LNCAP (cell line): Measurements from ENCODE around the gene CNPPD1.

ENCODE experiments used
- CTCF ChIP-seq: fragments of 450-650 bp; IDR thresholded peaks from 2 replicates; pipeline ENCODE4 v1.5.1; 2017; ENCODE audit warnings: mild to moderate bottlenecking

CNPPD1 gene

DNA sequence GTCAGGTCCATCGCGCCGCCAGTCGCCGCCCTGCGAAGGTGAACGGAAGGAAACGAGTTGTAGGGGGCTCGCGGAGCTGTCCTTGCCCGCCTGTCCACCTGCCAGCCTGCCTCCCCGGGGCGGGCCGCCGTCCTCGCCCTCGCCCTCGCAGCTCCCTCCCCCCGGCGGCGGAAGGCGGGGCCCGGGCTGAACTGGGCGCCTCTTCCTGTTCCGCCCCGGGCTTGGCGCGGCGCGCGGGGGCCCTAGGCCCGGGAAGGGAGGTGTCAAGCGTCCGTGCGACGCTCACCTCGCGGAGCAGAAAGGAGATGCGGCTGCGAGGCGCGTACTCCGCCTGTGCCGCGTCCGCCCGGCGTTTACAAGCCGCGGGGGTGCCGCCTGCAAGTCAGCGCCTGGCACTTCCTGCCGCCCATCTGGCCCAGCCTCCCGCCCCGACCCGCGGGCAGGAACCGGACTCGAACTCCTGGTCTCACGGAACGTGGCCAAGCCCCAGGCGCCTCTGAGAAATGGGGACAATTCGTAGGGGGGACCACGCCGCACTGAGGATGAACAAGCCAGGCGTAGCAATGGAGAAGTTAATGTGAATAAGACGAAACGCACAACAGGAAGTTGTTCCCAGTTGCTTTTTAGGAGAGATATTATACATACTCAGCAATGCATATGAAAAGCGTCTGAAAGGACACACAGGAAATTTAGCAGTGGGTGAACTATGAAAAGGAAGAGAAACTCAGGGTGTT, at the start of gene CNPPD1:
Gene CNPPD1 (minus strand): TSS at position 108 of the 734 bp plus-strand sequence. CDS start 97 bp downstream, at position 11.
- no peak for TF ChIP-seq CTCF

DNA sequence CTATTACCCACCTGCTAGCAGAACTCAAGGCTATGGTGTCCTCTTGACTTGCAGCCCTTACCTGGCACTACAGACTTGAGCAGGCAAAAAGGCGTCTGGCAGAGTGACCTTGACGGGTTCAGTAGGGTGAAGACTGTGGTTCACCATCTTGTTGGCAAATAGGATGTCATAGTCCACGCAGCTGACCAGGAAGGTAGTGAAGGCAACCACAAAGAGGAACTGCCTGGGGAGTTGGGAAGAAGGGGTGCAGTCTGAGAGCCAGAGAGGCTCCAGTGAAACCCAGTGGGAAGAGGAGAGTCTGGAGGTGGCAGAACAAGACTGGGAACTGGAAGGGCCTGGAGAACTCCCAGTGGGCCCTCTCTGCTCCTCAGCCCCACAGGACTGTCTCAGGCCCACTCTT, 48.6 kb upstream of the CNPPD1 start:
- no peak for TF ChIP-seq CTCF

DNA sequence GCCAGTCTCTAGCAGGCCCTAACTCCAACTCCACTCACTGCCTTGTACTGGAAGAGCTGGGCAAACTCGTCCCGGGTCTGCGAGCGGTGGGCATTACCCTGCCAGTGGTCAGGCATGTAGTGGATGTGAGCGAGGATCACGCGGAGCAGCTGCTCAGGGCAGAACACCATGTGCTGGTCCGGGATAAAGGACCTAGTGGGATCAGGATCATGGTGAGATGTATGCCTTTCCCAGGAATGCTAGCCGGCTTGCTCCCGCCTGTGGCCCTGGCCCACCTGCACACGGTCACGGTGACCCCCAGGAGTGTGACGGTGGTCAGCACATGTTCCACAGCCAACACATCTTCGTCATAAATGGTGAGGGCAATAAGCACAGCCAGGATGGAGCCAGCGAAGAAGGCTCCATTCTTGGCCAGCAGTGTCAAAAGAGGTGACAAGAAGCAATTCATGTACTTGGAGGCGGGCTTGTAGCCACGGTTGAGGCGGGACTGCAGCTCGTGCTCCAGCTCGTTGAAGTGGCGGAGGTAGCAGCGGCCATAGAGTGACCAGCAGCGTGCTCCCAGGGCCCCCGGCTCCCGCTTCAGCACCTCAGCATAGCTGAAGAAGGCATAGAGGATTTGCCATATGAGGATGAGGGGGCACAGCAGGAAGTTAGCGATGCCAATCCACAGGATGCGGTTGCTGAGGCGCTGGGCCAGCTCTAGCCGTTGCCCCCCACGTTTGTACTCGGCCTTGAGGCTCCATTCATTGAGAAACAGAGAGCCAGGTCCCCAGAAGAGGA, 47.3 kb upstream of the CNPPD1 start:
- no peak for TF ChIP-seq CTCF

DNA sequence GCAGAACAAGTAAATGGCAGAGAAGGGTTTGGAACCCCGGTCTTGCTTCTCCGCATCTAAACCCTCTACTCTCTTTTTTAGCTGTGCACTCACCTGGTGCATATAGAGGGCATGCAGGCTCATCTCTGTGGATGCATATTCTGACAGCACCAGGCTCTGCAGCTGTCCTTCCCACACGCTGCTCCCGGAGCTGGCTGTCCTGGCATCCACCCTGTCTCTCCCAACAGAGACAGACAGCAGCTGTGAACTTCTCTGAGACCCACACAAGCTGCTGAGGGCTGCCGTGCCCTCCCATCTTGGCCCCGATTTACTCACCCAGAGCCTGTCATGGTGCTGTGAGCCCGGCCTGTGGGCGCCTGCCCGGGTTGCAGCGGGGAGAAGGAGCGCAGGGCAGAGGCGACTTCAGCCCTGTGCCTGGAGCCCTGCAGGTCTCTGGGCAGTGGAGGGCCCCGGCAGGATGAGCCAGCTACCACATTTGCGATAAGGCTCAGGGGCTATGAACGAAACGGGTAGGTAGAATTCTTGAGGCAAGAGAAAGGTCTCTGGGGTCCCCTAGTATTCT, 45.3 kb upstream of the CNPPD1 start:
- TF ChIP-seq CTCF = no peak

DNA sequence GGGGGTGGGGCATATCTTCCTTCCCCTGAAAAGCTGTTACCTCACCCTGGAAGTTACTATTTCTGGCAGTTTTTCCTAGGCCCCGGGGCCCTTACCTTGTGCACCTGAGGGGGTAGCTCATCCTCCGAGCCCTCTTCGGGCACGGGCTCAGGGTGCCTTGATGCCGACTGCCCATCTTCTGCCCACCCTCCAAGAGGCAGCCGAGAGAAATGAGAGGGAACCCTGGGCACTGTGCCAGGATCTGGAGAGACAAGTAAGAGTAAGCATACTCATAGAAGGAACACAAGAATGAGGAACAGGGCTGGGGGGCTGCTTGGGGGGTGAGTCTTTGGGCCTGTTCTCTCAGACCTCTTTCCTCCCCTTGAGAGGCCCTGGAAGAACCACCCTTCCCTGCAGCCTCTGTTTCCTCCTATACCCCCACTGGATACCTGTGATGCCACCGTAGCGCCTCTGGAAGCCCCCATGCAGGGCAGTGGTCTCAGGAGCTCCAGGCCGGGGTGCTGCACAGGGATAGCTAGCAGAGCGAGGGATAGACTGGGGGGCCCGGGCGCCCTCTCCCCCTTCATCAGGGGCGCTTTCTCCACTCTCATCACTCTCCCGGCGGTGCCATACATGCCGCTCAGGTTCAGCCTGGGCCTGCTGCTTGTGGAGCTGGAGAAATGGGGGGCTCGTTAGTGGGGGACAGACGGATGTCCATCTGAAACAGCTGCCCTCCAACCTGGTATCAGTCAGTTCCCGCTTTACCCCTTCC, 44.1 kb upstream of the CNPPD1 start:
- TF ChIP-seq CTCF = no peak

- TF ChIP-seq CTCF = no peak
Observed at GRCh38 chr2:219219784-219220532, 43.2 kb upstream of the CNPPD1 start.
